ENCODE data around the gene RBBP8NL. TPM values are rescaled to one million over a fixed set of nuclear protein-coding genes. Genes with fewer than 3 reads are reported as not detected.

The RBBP8NL gene
- total and polyA plus RNA-seq, 4 donors, result under 0.01 to 0.14 TPM; not detected in 2

GRCh38 chr20:62417981-62418708 lies 9.2 kb downstream of the RBBP8NL start:
- H3K27me3 ChIP-seq (ENCODE audit: control insufficient read depth in 4 of 4, insufficient read depth in 4 of 4, low read length in 3 of 4), result no peaks in the 10 kb centered on the region
- H3K9me3 ChIP-seq (ENCODE audit: control insufficient read depth in 4 of 4, low read length in 3 of 4), result no peaks in the 10 kb centered on the region
- WGBS, result 77% methylated on average over 25 of the region's 25 CpGs
- no peaks in the 10 kb centered on the region for H3K36me3 ChIP-seq (ENCODE audit: control insufficient read depth in 4 of 4, insufficient read depth in 3 of 4, low read depth in 1 of 4, low read length in 3 of 4)
- TF ChIP-seq RAD21 (IDR thresholded peaks at IDR 0.05), result no peak
- TF ChIP-seq NR2F2 (IDR thresholded peaks at IDR 0.05), result no peak
- no peak for TF ChIP-seq HNF4G (IDR thresholded peaks at IDR 0.05)
- no peak for TF ChIP-seq ZBTB33 (IDR thresholded peaks at IDR 0.05)
- no peak for DNase-seq (ENCODE audit: low spot score)
- no peak overlapping the region for H3K4me3 ChIP-seq (ENCODE audit: low read depth in 1 of 3, low read length in 3 of 3)
- no peak overlapping the region for H3K9ac ChIP-seq (ENCODE audit: low read depth in 1 of 2, low read length in 2 of 2)
- no peak overlapping the region for H3K27ac ChIP-seq (ENCODE audit: low read depth in 1 of 2, low read length in 2 of 2)
- H3K4me1 ChIP-seq (ENCODE audit: control insufficient read depth in 4 of 4, insufficient read depth in 4 of 4, low read length in 3 of 4), result peaks cover 0 to 3% (median 0%) of the 10 kb centered on the region in 4 donors

- H3K4me1 ChIP-seq (ENCODE audit: control insufficient read depth in 4 of 4, insufficient read depth in 4 of 4, low read length in 3 of 4), result peaks cover 0 to 3% (median 0%) of the 10 kb centered on the region in 4 donors
- H3K27me3 ChIP-seq (ENCODE audit: control insufficient read depth in 4 of 4, insufficient read depth in 4 of 4, low read length in 3 of 4), result no peaks in the 10 kb centered on the region
- H3K27ac ChIP-seq (ENCODE audit: low read depth in 1 of 2, low read length in 2 of 2), result no peak overlapping the region
- DNase-seq (ENCODE audit: low spot score), result no peak
- no peak overlapping the region for H3K4me3 ChIP-seq (ENCODE audit: low read depth in 1 of 3, low read length in 3 of 3)
- H3K9me3 ChIP-seq (ENCODE audit: control insufficient read depth in 4 of 4, low read length in 3 of 4), result no peaks in the 10 kb centered on the region
- H3K36me3 ChIP-seq (ENCODE audit: control insufficient read depth in 4 of 4, insufficient read depth in 3 of 4, low read depth in 1 of 4, low read length in 3 of 4), result no peaks in the 10 kb centered on the region
- 82% methylated on average over 43 of the region's 43 CpGs for WGBS
- no peak overlapping the region for H3K9ac ChIP-seq (ENCODE audit: low read depth in 1 of 2, low read length in 2 of 2)
- TF ChIP-seq YY1 (IDR thresholded peaks at IDR 0.05) (no peak), ZBTB33 (IDR thresholded peaks at IDR 0.05) (no peak), JUND (IDR thresholded peaks at IDR 0.05) (no peak), MAX (IDR thresholded peaks at IDR 0.05) (no peak), RXRA (IDR thresholded peaks at IDR 0.05) (no peak), GABPA (IDR thresholded peaks at IDR 0.05 in 1 of 2, conservative IDR thresholded peaks at IDR 0.05 in 1 of 2) (no peak), SP1 (IDR thresholded peaks at IDR 0.05) (no peak), HNF4G (IDR thresholded peaks at IDR 0.05) (no peak), HNF4A (conservative IDR thresholded peaks at IDR 0.05) (no peak), RAD21 (IDR thresholded peaks at IDR 0.05) (no peak), EGR1 (IDR thresholded peaks at IDR 0.05; ENCODE audit: low read depth in 2 of 2) (no peak)
- TF ChIP-seq, protein P1, sequence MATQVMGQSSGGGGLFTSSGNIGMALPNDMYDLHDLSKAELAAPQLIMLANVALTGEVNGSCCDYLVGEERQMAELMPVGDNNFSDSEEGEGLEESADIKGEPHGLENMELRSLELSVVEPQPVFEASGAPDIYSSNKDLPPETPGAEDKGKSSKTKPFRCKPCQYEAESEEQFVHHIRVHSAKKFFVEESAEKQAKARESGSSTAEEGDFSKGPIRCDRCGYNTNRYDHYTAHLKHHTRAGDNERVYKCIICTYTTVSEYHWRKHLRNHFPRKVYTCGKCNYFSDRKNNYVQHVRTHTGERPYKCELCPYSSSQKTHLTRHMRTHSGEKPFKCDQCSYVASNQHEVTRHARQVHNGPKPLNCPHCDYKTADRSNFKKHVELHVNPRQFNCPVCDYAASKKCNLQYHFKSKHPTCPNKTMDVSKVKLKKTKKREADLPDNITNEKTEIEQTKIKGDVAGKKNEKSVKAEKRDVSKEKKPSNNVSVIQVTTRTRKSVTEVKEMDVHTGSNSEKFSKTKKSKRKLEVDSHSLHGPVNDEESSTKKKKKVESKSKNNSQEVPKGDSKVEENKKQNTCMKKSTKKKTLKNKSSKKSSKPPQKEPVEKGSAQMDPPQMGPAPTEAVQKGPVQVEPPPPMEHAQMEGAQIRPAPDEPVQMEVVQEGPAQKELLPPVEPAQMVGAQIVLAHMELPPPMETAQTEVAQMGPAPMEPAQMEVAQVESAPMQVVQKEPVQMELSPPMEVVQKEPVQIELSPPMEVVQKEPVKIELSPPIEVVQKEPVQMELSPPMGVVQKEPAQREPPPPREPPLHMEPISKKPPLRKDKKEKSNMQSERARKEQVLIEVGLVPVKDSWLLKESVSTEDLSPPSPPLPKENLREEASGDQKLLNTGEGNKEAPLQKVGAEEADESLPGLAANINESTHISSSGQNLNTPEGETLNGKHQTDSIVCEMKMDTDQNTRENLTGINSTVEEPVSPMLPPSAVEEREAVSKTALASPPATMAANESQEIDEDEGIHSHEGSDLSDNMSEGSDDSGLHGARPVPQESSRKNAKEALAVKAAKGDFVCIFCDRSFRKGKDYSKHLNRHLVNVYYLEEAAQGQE (IDR thresholded peaks at IDR 0.05), result no peak
- TF ChIP-seq, protein P2, sequence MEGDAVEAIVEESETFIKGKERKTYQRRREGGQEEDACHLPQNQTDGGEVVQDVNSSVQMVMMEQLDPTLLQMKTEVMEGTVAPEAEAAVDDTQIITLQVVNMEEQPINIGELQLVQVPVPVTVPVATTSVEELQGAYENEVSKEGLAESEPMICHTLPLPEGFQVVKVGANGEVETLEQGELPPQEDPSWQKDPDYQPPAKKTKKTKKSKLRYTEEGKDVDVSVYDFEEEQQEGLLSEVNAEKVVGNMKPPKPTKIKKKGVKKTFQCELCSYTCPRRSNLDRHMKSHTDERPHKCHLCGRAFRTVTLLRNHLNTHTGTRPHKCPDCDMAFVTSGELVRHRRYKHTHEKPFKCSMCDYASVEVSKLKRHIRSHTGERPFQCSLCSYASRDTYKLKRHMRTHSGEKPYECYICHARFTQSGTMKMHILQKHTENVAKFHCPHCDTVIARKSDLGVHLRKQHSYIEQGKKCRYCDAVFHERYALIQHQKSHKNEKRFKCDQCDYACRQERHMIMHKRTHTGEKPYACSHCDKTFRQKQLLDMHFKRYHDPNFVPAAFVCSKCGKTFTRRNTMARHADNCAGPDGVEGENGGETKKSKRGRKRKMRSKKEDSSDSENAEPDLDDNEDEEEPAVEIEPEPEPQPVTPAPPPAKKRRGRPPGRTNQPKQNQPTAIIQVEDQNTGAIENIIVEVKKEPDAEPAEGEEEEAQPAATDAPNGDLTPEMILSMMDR (IDR thresholded peaks at IDR 0.05; ENCODE audit: low read depth, low read length, missing input control), result no peak
Measured at GRCh38 chr20:62416651-62417637, 10.4 kb downstream of the RBBP8NL start.
